Measurements from ENCODE around the gene PI4KA. TPM values are rescaled to one million over a fixed set of nuclear protein-coding genes. Genes with fewer than 3 reads are reported as not detected.
"Not testable (repeated sequence)": the region's sequence is repeated elsewhere in the genome, so short reads cannot be mapped to it uniquely, and the experiment has no call there.

The PI4KA gene
- total RNA-seq, 1 experiment from 2014 or later = 13.0 TPM

DNA sequence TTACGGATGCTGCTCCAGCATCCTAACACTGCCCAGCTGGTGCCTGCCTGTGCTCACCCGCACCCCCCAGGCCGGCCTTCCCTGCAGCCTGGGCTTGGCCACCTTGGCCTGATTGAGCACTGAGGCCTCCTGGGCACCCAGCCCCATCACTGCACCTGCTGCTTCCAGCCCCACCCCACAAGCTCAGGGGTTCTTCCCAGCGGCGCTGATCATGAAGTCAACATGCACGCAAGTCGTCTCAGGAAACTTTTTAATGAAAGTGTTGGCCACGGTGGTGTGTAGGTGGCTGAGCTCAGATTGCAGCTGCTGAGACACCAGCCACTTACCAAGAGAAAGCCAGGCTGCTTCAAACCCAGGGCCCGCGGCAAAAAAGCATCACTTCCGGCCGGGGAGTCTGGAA is 163.4 kb downstream of the PI4KA start:
- DNase-seq (ENCODE audit: low read depth) = not testable (repeated sequence)

DNA sequence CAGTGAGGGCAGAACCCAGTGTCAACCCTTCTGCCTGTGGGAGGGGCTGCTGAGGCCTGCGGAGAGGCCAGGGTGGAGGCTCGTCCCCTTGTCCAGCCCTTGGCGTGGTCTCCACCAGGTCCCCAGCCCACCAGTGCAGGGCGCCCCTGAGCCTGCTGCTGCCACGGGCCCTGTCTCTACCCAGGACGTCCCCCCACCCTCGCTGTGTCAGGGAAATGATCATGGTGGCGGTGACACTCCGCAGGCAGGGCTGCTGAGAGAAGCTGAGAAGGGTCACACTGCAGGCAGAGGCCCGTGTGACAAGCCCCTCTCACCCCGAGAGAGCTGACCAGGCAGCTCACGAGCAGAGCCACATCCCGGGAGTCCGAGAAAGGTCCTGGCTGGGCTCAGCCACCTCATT is 164.4 kb downstream of the PI4KA start:
- DNase-seq (ENCODE audit: low read depth) = not testable (repeated sequence)

- DNase-seq (ENCODE audit: low read depth) = not testable (repeated sequence)
Measured at GRCh38 chr22:20692926-20693325, 165.7 kb downstream of the PI4KA start.

DNA sequence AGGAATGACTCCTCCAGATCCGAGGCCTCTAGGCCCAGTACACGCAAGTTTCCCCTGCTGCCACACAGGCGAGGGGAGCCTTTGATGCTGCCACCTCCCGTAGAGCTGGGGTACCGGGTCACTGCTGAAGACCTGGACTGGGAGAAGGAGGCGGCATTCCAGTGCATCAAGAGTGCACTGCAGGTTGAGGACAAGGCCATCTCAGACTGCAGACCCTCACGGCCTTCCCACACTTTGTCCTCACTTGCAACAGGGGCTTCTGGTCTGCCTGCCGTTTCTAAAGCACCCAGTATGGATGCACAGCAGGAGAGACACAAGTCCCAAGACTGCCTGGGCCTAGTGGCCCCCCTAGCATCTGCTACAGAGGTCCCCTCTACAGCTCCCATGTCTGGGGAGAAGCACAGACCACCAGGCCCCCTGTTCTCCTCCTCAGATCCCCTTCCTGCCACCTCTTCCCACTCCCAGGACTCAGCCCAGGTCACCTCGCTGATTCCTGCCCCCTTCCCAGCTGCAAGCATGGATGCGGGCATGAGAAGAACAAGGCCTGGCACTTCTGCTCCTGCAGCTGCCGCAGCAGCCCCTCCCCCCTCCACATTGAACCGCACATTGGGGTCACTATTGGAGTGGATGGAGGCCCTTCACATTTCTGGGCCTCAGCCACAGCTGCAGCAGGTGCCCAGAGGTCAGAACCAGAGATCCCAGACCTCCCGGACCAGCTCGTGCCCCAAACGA is 167.9 kb downstream of the PI4KA start:
- DNase-seq (ENCODE audit: low read depth) = not testable (repeated sequence)

- not testable (repeated sequence) for DNase-seq (ENCODE audit: low read depth)
Measured at GRCh38 chr22:20687356-20688172, 171.0 kb downstream of the PI4KA start.

- not testable (repeated sequence) for DNase-seq (ENCODE audit: low read depth)
Measured at GRCh38 chr22:20685764-20686163, 172.8 kb downstream of the PI4KA start.

- not testable (repeated sequence) for DNase-seq (ENCODE audit: low read depth)
Measured at GRCh38 chr22:20678792-20679435, 179.7 kb downstream of the PI4KA start.

DNA sequence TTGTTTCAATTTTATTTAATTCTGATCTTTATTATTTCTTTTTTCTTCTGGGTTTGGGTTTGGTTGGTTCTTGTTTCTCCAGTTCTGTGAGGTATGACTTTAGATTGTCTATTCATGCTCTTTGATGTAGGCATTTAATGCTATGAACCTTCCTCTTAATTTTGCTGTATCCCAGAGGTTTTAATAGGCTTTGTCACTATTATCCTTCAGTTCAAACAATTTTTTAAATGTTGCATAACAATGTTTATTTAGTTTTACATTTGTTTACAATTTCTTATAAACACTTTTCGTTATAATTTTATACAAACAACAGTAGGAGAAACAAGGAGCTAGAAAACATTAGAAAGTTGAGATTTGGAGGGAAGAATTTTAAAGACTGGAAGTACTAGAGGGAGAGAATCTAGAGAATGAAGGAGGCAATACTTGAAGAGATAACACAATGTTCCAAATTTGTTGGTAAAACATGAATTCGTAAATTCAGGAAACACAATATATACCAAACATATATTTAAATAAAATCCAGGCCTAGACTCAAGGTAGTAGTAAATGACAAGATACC is 180.8 kb downstream of the PI4KA start:
- no peak for DNase-seq (ENCODE audit: low read depth)

DNA sequence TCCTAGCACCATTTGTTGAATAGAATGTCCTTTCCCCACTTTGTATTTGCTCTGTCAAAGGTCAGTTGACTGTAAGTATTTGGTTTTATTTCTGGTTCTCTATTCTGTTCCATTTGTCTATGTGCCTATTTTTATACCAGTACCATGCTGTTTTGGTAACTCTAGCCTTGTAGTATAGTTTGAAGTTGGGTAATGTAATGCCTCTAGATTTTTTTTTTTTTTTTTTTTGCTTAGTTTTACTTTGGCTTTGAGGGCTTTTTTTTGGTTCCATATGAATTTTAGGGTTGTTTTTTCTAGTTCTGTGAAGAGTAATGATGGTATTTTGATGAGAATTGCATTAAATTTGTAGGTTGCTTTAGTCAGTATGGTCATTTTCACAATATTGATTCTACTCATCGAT is 183.0 kb downstream of the PI4KA start:
- not testable (repeated sequence) for DNase-seq (ENCODE audit: low read depth)

DNA sequence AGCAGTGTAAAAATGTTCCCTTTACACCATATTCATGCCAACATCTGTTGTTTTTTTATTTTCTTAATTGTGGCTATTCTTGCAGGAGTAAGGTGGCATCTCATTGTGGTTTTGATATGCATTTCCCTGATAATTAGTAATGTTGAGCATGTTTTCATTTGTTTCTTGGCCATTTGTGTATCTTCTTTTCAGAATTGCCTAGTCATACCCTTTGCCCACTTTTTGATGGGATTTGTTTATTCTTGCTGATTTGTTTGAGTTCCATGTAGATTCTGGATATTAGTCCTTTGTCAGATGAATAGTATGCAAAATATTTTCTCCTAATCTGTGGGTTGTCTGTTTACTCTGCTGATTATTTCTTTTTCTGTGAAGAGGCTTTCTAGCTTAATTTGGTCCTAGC is 183.6 kb downstream of the PI4KA start:
- DNase-seq (ENCODE audit: low read depth) = no peak

DNA sequence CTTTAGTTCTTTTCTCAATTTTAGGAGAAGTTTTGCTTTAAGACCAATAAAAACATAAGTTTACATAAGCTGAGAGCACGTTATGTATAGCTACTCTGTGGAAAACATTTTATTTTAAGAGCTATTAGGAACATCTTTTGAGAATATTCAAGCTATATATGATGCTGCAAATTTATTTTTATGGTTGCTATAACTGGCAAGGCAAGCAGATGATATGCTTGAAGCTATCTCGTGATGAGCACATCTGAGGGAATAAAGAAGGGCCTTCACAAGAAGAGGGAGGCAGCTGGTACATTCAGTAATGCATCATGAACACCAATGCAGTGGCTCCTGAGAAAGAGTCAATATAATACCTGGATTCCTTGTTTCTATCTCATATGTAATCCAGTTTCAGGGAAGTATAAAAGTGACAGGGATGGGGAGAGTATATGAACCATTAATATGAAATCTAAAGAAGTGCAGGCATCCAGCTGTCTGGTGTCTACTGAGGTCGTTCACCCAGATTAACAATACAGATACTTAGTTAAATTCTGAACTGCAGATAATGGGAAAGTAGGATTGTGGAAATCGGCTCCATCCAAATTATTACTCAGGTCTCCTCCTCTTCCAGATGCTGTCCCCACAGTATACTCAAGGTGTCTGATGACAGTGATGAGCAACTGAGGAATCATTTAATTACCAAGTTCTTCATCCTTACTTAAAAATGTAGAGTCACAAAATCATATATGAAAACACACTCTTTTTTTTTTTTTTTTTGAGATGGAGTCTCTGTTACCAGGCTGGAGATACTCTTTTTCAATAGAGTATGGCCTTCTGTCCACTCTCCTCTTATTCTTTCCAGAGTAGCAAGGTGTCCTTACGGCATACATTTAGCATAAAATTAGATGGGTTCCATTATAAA is 185.1 kb downstream of the PI4KA start:
- DNase-seq (ENCODE audit: low read depth) = no peak

DNA sequence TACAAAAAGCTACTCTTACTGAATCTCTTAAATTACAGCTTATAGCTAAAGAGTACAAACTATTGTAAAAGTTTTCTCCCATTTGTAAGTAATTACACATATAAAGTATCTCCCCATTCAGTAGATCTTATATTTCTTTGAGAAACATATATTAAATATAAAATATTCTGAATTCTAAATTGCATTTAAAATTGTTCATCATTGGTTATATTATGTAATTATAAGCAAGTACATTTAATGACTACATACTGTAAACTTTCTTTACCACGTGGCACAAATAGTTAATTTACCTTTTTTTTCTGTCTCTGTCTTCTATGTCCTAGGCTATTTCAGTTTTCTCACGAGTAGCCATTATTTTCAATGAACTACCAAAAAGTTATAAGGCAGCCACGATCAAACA is 185.9 kb downstream of the PI4KA start:
- DNase-seq (ENCODE audit: low read depth) = no peak

DNA sequence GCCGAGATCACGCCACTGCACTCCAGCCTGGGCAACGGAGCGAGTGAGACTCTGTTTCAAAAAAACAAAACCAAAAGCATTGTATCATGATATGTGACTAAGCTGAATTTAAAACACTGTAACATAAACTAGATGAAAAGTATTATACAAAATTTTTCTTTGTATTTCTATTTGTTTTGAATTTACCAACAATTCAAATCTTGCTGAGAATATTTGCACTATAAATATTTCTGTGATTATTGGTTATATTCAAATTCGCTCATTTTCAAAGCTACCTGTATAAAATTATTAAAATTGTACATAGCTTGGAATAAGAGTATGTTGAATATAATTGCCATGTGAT is 186.6 kb downstream of the PI4KA start:
- DNase-seq (ENCODE audit: low read depth) = no peak

GRCh38 chr22:20671409-20672081 is 187.1 kb downstream of the PI4KA start:
- no peak for DNase-seq (ENCODE audit: low read depth)

GRCh38 chr22:20670457-20671261 is 188.0 kb downstream of the PI4KA start:
- DNase-seq (ENCODE audit: low read depth) = not testable (repeated sequence)

DNA sequence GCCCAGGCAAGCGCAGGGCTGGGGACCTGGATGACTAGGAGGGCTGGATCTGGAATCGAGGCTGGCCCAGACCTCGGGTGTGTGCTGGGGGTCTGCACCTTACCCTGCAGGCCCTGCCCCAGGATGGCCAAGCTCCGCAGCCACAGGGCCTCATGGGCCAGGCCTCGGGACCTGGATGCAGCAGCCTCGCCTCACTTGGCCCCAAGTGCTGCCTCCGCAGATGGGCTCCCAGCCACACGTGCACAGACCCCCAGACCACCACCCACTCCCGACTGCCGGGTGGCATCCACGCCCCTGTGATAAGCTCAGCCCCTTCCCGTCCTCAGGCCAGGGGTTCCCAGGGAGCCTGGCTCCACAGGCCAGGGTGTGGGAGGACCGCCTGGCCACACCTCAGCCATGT is 188.7 kb downstream of the PI4KA start:
- DNase-seq (ENCODE audit: low read depth) = not testable (repeated sequence)

DNA sequence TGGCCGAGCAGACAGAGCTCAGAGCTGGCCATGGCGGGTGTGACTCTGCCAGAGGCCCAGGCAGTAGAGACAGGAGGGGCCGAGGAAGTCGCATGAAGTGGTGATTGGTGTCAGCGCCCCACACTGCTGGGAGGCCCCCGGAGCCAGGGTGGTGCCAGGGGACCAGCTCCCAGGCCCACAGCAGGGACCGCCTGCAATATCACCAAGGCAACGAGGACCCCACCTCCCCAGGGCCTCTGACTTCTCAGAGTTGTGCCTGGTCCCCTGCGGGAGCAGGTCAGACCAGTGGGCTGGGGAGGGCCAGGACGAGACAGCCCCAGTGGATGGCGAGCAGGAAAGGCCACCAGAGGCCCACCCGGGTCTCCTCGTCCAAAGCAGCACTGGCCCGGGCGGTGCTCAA is 189.1 kb downstream of the PI4KA start:
- DNase-seq (ENCODE audit: low read depth) = not testable (repeated sequence)

DNA sequence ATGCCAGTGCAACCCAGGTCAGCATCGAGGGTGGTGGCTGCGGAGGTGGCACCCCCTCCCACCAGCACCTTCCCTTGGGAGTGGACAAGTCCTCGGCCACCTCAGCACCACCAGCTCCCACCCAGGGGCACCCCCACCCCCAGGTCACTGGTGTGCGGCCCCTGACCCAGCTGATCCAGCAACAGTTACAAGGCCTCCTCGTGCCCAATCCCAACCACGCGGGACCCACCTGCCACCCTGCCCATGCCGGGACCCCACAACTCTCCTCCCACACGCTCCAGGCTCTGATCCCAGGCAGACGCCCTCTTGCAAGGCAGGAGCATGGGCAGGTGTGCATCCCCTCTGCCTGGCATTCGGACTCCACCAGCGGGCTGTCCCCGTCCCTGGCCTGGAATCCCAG is 189.8 kb downstream of the PI4KA start:
- not testable (repeated sequence) for DNase-seq (ENCODE audit: low read depth)

- not testable (repeated sequence) for DNase-seq (ENCODE audit: low read depth)
Measured at GRCh38 chr22:20668226-20668625, 190.4 kb downstream of the PI4KA start.

GRCh38 chr22:20667548-20667947 is 191.1 kb downstream of the PI4KA start:
- not testable (repeated sequence) for DNase-seq (ENCODE audit: low read depth)

Measured in Daoy (cell line).